DND-41 (cell line): ENCODE data around the gene BRAF.

Experiments used
- ATAC-seq: fragments of 200-7000 bp; cut with Tn5 transposase; 3 replicates; pipeline ENCODE4 v1.9.1; 2021; ENCODE audit warnings: low read depth; ENCODE audit not compliant: insufficient read depth
- DNase-seq: peaks from one replicate; pipeline ENCODE4 v3.0.0-alpha.2; 2020
- H2AFZ ChIP-seq: 2 replicates; pipeline ENCODE4 v1.6.0; 2012; ENCODE audit warnings: low read depth, low read length
- H3K27ac ChIP-seq: 2 replicates; pipeline ENCODE4 v1.5.1; 2012; ENCODE audit warnings: low read length, inconsistent platforms
- H3K27me3 ChIP-seq: fragments of 200-600 bp; sonication (generic); 2 replicates; pipeline ENCODE4 v1.6.0; 2012; ENCODE audit warnings: low read length, mild to moderate bottlenecking, inconsistent platforms; ENCODE audit not compliant: insufficient read depth, poor library complexity
- H3K36me3 ChIP-seq: 2 replicates; pipeline ENCODE4 v1.5.1; 2012; ENCODE audit warnings: low read length, inconsistent platforms; ENCODE audit not compliant: insufficient read depth
- H3K4me1 ChIP-seq: 2 replicates; pipeline ENCODE4 v1.5.1; 2012; ENCODE audit warnings: mild to moderate bottlenecking, low read length; ENCODE audit not compliant: insufficient read depth
- H3K4me2 ChIP-seq: 2 replicates; pipeline ENCODE4 v1.6.0; 2012; ENCODE audit warnings: mild to moderate bottlenecking, moderate library complexity, low read length, inconsistent platforms; ENCODE audit not compliant: insufficient read depth
- H3K4me3 ChIP-seq, 2 experiments: fragments of 200-600 bp in 1 of 2; shearing (Covaris generic) in 1 of 2; 2 replicates each; pipeline ENCODE4 v1.5.1; 2012 to 2016; ENCODE audit warnings: inconsistent platforms in 2 of 2, low read length in 2 of 2, mild to moderate bottlenecking in 2 of 2, low read depth in 1 of 2, moderate library complexity in 1 of 2
- H3K79me2 ChIP-seq: 2 replicates; pipeline ENCODE4 v1.6.0; 2012; ENCODE audit warnings: low read length, inconsistent platforms; ENCODE audit not compliant: insufficient read depth
- H3K9ac ChIP-seq: 2 replicates; pipeline ENCODE4 v1.6.0; 2012; ENCODE audit warnings: low read depth, mild to moderate bottlenecking, inconsistent platforms, low read length, moderate library complexity
- H3K9me3 ChIP-seq: 2 replicates; pipeline ENCODE4 v1.5.1; 2012; ENCODE audit warnings: low read length, moderate library complexity, mild to moderate bottlenecking, inconsistent platforms; ENCODE audit not compliant: insufficient read depth, severe bottlenecking
- H4K20me1 ChIP-seq: 2 replicates; pipeline ENCODE4 v1.6.0; 2012; ENCODE audit warnings: low read length; ENCODE audit not compliant: insufficient read depth
- EZH2 ChIP-seq: IDR thresholded peaks from 3 replicates; pipeline ENCODE4 v1.6.1; 2012; ENCODE audit warnings: borderline replicate concordance, low read depth, mild to moderate bottlenecking, moderate library complexity, low read length, inconsistent platforms; ENCODE audit not compliant: severe bottlenecking
- TF ChIP-seq, protein P1 (sequence below): IDR thresholded peaks from 2 replicates; pipeline ENCODE4 v1.5.1; 2012; ENCODE audit warnings: borderline replicate concordance, low read length, moderate library complexity, mild to moderate bottlenecking; ENCODE audit not compliant: poor library complexity, severe bottlenecking; ENCODE audit errors: extremely low read depth

BRAF gene

GRCh38 chr7:140752533-140752932 lies 172.2 kb downstream of the BRAF start:
- Histone ChIP-seq H3K4me3 (no peak overlapping the region), H4K20me1 (no peaks in the 10 kb centered on the region)
- no peak for ATAC-seq

DNA sequence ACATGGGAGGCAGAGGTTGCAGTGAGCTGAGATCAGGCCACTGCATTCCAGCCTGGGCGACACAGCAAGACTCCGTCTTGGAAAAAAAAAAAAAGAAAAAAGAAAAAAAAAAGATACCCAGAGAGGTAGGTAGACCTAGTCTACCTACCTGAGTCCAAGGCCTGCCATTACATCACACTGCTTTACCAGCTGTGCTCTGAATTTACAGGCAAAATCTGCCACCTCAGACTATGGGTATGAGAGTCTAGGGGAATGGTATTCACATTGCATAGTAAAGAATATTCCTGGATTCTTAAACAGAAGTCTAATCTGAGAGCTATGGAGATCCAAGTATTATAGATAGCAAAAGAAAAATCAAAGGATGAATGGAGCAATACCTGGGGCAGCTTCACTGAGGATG lies 178.0 kb downstream of the BRAF start:
- peaks cover 11% of the 10 kb centered on the region for H3K36me3 ChIP-seq
- H3K27me3 ChIP-seq = no peaks in the 10 kb centered on the region
- ATAC-seq = no peak
- H3K4me2 ChIP-seq = no peak overlapping the region
- no peak overlapping the region for H3K4me3 ChIP-seq
- no peak overlapping the region for H2AFZ ChIP-seq
- H4K20me1 ChIP-seq = no peaks in the 10 kb centered on the region
- no peaks in the 10 kb centered on the region for H3K79me2 ChIP-seq
- TF ChIP-seq, protein P1, sequence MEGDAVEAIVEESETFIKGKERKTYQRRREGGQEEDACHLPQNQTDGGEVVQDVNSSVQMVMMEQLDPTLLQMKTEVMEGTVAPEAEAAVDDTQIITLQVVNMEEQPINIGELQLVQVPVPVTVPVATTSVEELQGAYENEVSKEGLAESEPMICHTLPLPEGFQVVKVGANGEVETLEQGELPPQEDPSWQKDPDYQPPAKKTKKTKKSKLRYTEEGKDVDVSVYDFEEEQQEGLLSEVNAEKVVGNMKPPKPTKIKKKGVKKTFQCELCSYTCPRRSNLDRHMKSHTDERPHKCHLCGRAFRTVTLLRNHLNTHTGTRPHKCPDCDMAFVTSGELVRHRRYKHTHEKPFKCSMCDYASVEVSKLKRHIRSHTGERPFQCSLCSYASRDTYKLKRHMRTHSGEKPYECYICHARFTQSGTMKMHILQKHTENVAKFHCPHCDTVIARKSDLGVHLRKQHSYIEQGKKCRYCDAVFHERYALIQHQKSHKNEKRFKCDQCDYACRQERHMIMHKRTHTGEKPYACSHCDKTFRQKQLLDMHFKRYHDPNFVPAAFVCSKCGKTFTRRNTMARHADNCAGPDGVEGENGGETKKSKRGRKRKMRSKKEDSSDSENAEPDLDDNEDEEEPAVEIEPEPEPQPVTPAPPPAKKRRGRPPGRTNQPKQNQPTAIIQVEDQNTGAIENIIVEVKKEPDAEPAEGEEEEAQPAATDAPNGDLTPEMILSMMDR = no peak
- no peak for TF ChIP-seq EZH2
- no peak overlapping the region for H3K9ac ChIP-seq
- H3K9me3 ChIP-seq = no peaks in the 10 kb centered on the region
- DNase-seq = no peak
- H3K27ac ChIP-seq = no peak overlapping the region
- H3K4me1 ChIP-seq = no peaks in the 10 kb centered on the region

More at GRCh38 chr7:140752533-140752932, 172.2 kb downstream of the BRAF start:
- Histone ChIP-seq H3K36me3 (peaks cover 13% of the 10 kb centered on the region), H3K4me2 (no peak overlapping the region), H3K4me1 (no peaks in the 10 kb centered on the region), H3K9ac (no peak overlapping the region), H3K27ac (no peak overlapping the region), H3K79me2 (no peaks in the 10 kb centered on the region), H3K9me3 (no peaks in the 10 kb centered on the region), H2AFZ (no peak overlapping the region), H3K27me3 (no peaks in the 10 kb centered on the region)
- DNase-seq = no peak
- no peak for TF ChIP-seq EZH2
- TF ChIP-seq, protein P1 = no peak

DNA sequence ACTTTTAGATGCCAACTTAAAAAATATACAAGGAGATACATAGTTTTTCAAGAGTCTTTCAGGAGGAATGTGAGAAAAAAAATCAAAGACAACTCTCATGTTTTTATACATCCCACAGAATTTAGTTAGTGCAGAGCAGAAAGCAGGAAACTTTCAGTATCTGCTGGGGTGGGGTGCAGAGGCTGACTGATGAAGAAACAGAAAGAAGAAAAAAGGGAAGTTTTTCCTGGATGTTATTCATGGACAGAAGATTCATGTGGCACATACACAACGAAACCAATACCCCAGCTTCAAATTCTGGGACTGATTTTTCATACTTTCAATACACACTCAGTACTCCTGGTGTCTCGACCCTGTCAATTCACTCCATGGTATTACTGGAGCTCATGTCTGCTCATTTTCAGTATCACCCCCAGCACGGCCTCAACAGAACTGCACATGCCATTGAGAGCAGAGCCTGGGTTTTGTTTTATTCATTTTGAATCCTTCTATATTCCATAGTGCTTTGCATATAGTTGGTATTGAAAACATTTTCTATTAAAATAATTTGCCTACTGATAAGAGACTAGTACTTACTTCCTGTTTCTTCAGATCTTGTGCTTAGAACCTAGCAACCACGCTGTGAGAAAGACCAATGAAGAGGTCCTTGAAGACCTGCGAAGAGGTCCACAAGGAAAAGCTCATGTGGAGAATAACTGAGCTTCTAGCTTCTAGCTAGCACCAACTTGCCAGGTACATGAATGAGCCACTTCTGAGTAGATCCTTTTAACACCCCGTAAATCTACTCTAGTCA lies 179.3 kb downstream of the BRAF start:
- Histone ChIP-seq H3K79me2 (no peaks in the 10 kb centered on the region), H3K9ac (no peak overlapping the region), H3K36me3 (peaks cover 11% of the 10 kb centered on the region), H3K27ac (no peak overlapping the region), H4K20me1 (no peaks in the 10 kb centered on the region), H3K4me1 (no peaks in the 10 kb centered on the region), H2AFZ (no peak overlapping the region), H3K4me3 (no peak overlapping the region), H3K27me3 (no peaks in the 10 kb centered on the region), H3K9me3 (no peaks in the 10 kb centered on the region), H3K4me2 (no peak overlapping the region)
- DNase-seq (no peak), ATAC-seq (no peak)
- no peak for TF ChIP-seq EZH2
- TF ChIP-seq, protein P1 = no peak
